B cell (primary cell): ENCODE results near the gene ASMTL.

Experiments used
- CTCF ChIP-seq: fragments of 200-600 bp; IDR thresholded peaks from one replicate; pipeline ENCODE4 v1.8.0; 2022; ENCODE audit warnings: antibody characterized with exemption, mild to moderate bottlenecking
- EZH2 ChIP-seq: IDR thresholded peaks from 2 replicates; pipeline ENCODE4 v1.6.1; 2012; ENCODE audit warnings: borderline replicate concordance, low read depth, mild to moderate bottlenecking, moderate library complexity, low read length; ENCODE audit not compliant: insufficient read depth, poor library complexity, severe bottlenecking

GRCh38 chrX:1389993-1390285 lies 62.8 kb downstream of the ASMTL start:
- TF ChIP-seq CTCF (no peak), EZH2 (no peak)
